GM18519 (cell line): ENCODE measurements around the gene NPSR1.
"Not testable (repeated sequence)": the region's sequence is repeated elsewhere in the genome, so short reads cannot be mapped to it uniquely, and the experiment has no call there.

ENCODE experiments used
- ATAC-seq: cut with Tn5 transposase; IDR thresholded peaks from one replicate; pipeline ENCODE4 v1.9.1; 2021; ENCODE audit warnings: mild to moderate bottlenecking, moderate library complexity; ENCODE audit not compliant: unreplicated experiment, low FRiP score

Gene NPSR1

GRCh38 chr7:34859281-34859680, 201.3 kb downstream of the NPSR1 start:
- ATAC-seq, result not testable (repeated sequence)

- ATAC-seq, result not testable (repeated sequence)
Observed at GRCh38 chr7:34866222-34866621, 208.2 kb downstream of the NPSR1 start.

GRCh38 chr7:34867341-34867740, 209.3 kb downstream of the NPSR1 start:
- not testable (repeated sequence) for ATAC-seq

GRCh38 chr7:34868602-34869001, 210.6 kb downstream of the NPSR1 start:
- not testable (repeated sequence) for ATAC-seq

- no peak for ATAC-seq
Observed at GRCh38 chr7:34869057-34869456, 211.0 kb downstream of the NPSR1 start.

GRCh38 chr7:34870041-34870440, 212.0 kb downstream of the NPSR1 start:
- not testable (repeated sequence) for ATAC-seq

GRCh38 chr7:34874329-34874728, 216.3 kb downstream of the NPSR1 start:
- not testable (repeated sequence) for ATAC-seq

GRCh38 chr7:34875481-34875880, 217.5 kb downstream of the NPSR1 start:
- no peak for ATAC-seq

GRCh38 chr7:34878944-34879735, 221.1 kb downstream of the NPSR1 start:
- not testable (repeated sequence) for ATAC-seq

GRCh38 chr7:34879871-34880270, 221.9 kb downstream of the NPSR1 start:
- ATAC-seq, result no peak

- ATAC-seq, result not testable (repeated sequence)
Observed at GRCh38 chr7:34883855-34884254, 225.8 kb downstream of the NPSR1 start.

- ATAC-seq, result no peak
Observed at GRCh38 chr7:34886856-34887255, 228.8 kb downstream of the NPSR1 start.

GRCh38 chr7:34889951-34890350, 231.9 kb downstream of the NPSR1 start:
- ATAC-seq, result no peak

- ATAC-seq, result no peak
Observed at GRCh38 chr7:34895202-34895601, 237.2 kb downstream of the NPSR1 start.
